Measurements from ENCODE around the gene RET. TPM values are rescaled to one million over a fixed set of nuclear protein-coding genes. Genes with fewer than 3 reads are reported as not detected.

RET gene
- total and polyA plus RNA-seq, 7 donors: 1.8 to 6.5 (median 3.9) TPM; not detected in 2

DNA sequence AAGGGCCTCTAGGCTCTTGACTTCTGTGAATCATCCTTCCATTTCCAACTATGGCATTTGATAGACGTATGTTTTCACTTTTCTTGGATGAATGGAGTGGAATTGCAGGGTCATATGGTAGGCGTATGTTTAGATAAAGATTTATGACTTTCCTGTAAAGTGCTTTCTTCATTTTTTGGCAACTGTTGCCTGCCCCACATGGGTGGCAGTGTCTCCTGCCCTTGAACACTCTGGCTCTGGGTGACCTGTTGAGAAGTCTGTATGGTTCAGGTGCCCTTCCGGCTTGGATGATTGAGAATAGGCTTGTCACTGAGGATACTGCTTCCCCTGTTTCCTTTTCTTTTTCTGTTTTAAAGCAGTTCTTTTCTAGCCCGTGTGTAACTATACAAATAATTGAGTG is 23.1 kb downstream of the RET start:
- Histone ChIP-seq H3K36me3 (no peaks in the 10 kb centered on the region), H3K9me3 (no peaks in the 10 kb centered on the region), H3K4me3 (no peak overlapping the region), H3K27me3 (peaks cover 4 to 12% (median 6%) of the 10 kb centered on the region in 3 donors), H3K27ac (no peak overlapping the region), H3K4me1 (peaks cover 0 to 7% (median 6%) of the 10 kb centered on the region in 4 donors)
- intact Hi-C loops (cut with DNase I): no loop called here
- 35 to 69% methylated on average over 4 of the region's 4 CpGs for WGBS, 2 donors
- no peak for DNase-seq
- TF ChIP-seq, protein P1, sequence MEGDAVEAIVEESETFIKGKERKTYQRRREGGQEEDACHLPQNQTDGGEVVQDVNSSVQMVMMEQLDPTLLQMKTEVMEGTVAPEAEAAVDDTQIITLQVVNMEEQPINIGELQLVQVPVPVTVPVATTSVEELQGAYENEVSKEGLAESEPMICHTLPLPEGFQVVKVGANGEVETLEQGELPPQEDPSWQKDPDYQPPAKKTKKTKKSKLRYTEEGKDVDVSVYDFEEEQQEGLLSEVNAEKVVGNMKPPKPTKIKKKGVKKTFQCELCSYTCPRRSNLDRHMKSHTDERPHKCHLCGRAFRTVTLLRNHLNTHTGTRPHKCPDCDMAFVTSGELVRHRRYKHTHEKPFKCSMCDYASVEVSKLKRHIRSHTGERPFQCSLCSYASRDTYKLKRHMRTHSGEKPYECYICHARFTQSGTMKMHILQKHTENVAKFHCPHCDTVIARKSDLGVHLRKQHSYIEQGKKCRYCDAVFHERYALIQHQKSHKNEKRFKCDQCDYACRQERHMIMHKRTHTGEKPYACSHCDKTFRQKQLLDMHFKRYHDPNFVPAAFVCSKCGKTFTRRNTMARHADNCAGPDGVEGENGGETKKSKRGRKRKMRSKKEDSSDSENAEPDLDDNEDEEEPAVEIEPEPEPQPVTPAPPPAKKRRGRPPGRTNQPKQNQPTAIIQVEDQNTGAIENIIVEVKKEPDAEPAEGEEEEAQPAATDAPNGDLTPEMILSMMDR (IDR thresholded peaks at IDR 0.05): no peak
- TF ChIP-seq POLR2A (IDR thresholded peaks at IDR 0.05) (no peak), EP300 (IDR thresholded peaks at IDR 0.05) (no peak), POLR2AphosphoS5 (IDR thresholded peaks at IDR 0.05) (no peak)

DNA sequence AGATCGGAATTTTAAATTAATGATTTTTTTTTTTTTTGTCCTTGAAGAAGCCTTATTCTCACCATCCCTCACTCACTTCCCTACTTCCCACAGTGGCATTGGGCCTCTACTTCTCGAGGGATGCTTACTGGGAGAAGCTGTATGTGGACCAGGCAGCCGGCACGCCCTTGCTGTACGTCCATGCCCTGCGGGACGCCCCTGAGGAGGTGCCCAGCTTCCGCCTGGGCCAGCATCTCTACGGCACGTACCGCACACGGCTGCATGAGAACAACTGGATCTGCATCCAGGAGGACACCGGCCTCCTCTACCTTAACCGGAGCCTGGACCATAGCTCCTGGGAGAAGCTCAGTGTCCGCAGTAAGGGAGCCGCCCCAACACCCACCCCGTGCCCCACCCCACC is 23.5 kb downstream of the RET start:
- Histone ChIP-seq H3K27ac (no peak overlapping the region), H3K27me3 (peaks cover 4 to 14% (median 6%) of the 10 kb centered on the region in 3 donors), H3K4me3 (no peak overlapping the region), H3K36me3 (no peaks in the 10 kb centered on the region), H3K9me3 (no peaks in the 10 kb centered on the region), H3K4me1 (peaks cover 0 to 11% (median 10%) of the 10 kb centered on the region in 4 donors)
- DNase-seq: no peak
- 89 to 92% methylated on average over 17 of the region's 17 CpGs for WGBS, 2 donors
- TF ChIP-seq POLR2A (IDR thresholded peaks at IDR 0.05) (no peak), POLR2AphosphoS5 (IDR thresholded peaks at IDR 0.05) (no peak), EP300 (IDR thresholded peaks at IDR 0.05) (no peak)
- TF ChIP-seq, protein P1 (IDR thresholded peaks at IDR 0.05): no peak
- intact Hi-C loops (cut with DNase I): no loop called here

DNA sequence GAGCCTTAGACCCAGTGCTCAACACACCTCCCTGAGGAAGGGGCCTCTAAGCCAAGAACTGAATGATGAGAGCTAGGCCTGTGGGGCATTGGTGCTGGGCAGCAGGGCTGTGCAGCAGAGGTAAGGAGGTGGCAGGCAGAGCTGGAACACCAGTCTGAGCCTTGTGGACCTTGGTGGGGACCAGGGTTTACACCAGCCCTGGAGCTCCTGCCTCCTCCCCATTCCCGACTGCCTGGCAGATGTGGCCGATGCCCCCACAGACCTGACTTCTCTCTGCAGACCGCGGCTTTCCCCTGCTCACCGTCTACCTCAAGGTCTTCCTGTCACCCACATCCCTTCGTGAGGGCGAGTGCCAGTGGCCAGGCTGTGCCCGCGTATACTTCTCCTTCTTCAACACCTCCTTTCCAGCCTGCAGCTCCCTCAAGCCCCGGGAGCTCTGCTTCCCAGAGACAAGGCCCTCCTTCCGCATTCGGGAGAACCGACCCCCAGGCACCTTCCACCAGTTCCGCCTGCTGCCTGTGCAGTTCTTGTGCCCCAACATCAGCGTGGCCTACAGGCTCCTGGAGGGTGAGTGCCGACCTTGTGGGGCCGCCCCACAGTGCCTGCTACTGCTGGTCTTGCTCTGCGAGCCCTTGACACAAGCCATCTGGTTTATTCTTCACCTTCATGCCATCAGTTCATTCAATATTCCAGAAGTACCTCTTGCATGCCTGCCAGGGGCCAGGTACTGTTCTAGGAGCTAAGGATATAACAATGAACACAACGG is 25.4 kb downstream of the RET start:
- WGBS, 2 donors: 84 to 85% methylated on average over 19 of the region's 19 CpGs
- Histone ChIP-seq H3K9me3 (no peaks in the 10 kb centered on the region), H3K4me3 (no peak overlapping the region), H3K36me3 (no peaks in the 10 kb centered on the region), H3K4me1 (peaks cover 0 to 16% (median 12%) of the 10 kb centered on the region in 4 donors), H3K27me3 (peaks cover 4 to 14% (median 6%) of the 10 kb centered on the region in 3 donors), H3K27ac (no peak overlapping the region)
- intact Hi-C loops (cut with DNase I): no loop called here
- TF ChIP-seq POLR2A (IDR thresholded peaks at IDR 0.05) (no peak), EP300 (IDR thresholded peaks at IDR 0.05) (no peak), POLR2AphosphoS5 (IDR thresholded peaks at IDR 0.05) (no peak)
- TF ChIP-seq, protein P1 (IDR thresholded peaks at IDR 0.05): no peak
- no peak for DNase-seq

DNA sequence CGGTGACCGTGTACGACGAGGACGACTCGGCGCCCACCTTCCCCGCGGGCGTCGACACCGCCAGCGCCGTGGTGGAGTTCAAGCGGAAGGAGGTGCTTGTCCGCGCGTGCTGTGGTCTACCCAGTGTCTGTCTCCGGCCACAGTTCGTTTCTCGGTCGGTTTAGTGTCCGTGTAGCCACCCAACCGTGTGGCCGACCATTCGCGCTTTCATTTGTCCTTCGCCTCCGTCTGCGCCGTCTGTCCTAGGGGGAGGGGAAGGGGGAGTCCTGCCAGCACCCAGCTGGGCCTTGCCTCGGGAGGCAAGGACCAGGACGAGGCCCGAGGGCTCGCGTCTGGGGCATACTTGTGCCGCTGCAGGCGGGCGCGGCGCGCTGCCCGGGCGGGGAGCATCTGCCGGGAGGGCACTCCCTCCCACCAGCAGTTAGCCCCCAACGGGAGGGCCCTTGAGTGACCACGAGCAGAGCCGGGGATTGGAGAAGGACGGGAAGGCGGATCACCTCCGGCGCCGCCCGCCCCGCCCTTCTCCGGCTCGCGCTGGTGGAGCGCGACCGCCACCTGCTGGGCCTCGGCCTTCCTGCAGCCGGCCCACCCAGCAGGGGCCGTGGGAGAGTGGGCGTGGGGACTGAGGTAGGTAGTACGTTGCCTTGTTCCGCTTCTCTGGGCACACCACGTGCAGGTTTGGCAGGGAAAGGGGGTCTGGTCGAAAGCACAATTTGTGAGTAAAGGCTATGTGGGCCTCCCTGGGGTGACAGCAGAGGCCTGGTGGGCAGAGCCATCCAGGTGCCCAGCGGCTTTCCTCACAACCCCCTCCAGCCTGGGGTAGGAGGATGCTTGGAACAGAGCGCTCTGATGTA is 28.5 kb downstream of the RET start:
- H3K4me1 ChIP-seq: peaks cover 0 to 16% (median 12%) of the 10 kb centered on the region in 4 donors
- TF ChIP-seq, protein P1 (IDR thresholded peaks at IDR 0.05): peak; percentile 97 to 100 (median 99)
- TF ChIP-seq EP300 (IDR thresholded peaks at IDR 0.05): no peak
- peak in 2 of 4 donors; percentile 19 to 39 for TF ChIP-seq POLR2AphosphoS5 (IDR thresholded peaks at IDR 0.05)
- H3K4me3 ChIP-seq: peak overlapping the region; percentile 38 to 60 (median 53)
- no peaks in the 10 kb centered on the region for H3K9me3 ChIP-seq
- no peaks in the 10 kb centered on the region for H3K36me3 ChIP-seq
- 2 to 3% methylated on average over 71 of the region's 71 CpGs for WGBS, 2 donors
- peak; percentile 89 for DNase-seq
- intact Hi-C loops (cut with DNase I): loop anchor here (1.0 kb wide), 2 partner anchors 239 to 352 kb away; no protein-coding TSS in a partner anchor
- peak overlapping the region in 1 of 4 donors; percentile 38 for H3K27ac ChIP-seq
- peaks cover 4 to 14% (median 6%) of the 10 kb centered on the region in 3 donors for H3K27me3 ChIP-seq

Measured in sigmoid colon (tissue), 7 donors.